DOHH2 (cell line): Measurements from ENCODE around the gene FAM229B.

Experiments used
- CTCF ChIP-seq: fragments of 200-600 bp; sonication (generic); IDR thresholded peaks from one replicate; pipeline ENCODE4 v1.5.1; 2014; ENCODE audit warnings: antibody characterized with exemption, mild to moderate bottlenecking, low read depth, low read length; ENCODE audit not compliant: poor library complexity, severe bottlenecking
- EZH2phosphoT487 ChIP-seq: fragments of 200-600 bp; sonication (generic); IDR thresholded peaks from 2 replicates; pipeline ENCODE4 v1.6.1; 2017; ENCODE audit warnings: borderline replicate concordance, mild to moderate bottlenecking, antibody characterized with exemption, low read length, moderate library complexity, mixed read lengths

- no peak for TF ChIP-seq CTCF
- TF ChIP-seq EZH2phosphoT487: no peak
These were observed 5.8 kb upstream of the FAM229B start for GRCh38 chr6:112081569-112081968.
